A549 (cell line): ENCODE results near the gene TXNRD1.

ENCODE experiments used
- BHLHE40 ChIP-seq: IDR thresholded peaks from 2 replicates; pipeline ENCODE4 v1.6.1; 2012; ENCODE audit warnings: low read depth, low read length, inconsistent platforms
- CTCF ChIP-seq: fragments of >200 bp; sonication (Bioruptor Twin); formaldehyde crosslinking; IDR thresholded peaks from 3 replicates; pipeline ENCODE4 v1.5.1; 2016
- EP300 ChIP-seq, 2 experiments: fragments of >200 bp; sonication (Bioruptor Twin); formaldehyde crosslinking; IDR thresholded peaks; 2 replicates in 1 of 2; 3 replicates in 1 of 2; pipeline ENCODE4 v1.6.1; 2016 to 2017
- HDAC2 ChIP-seq: fragments of 200-600 bp; sonication (generic); IDR thresholded peaks from 2 replicates; pipeline ENCODE4 v1.6.1; 2016
- JUN ChIP-seq, 2 experiments: fragments of >200 bp; sonication (Bioruptor Twin); formaldehyde crosslinking; IDR thresholded peaks; 2 replicates in 1 of 2; 3 replicates in 1 of 2; pipeline ENCODE4 v1.6.1; 2016 to 2017
- JUNB ChIP-seq: fragments of >200 bp; sonication (Bioruptor Twin); formaldehyde crosslinking; IDR thresholded peaks from 2 replicates; pipeline ENCODE4 v1.6.1; 2016
- MAFK ChIP-seq: fragments of 450-650 bp; IDR thresholded peaks from 2 replicates; pipeline ENCODE4 v1.6.1; 2014; ENCODE audit not compliant: partially characterized antibody
- MYC ChIP-seq: IDR thresholded peaks from 2 replicates; pipeline ENCODE4 v1.6.1; 2012; ENCODE audit warnings: mild to moderate bottlenecking, inconsistent platforms, low read length, improper control_type of control experiment, borderline replicate concordance
- POLR2A ChIP-seq: IDR thresholded peaks from 2 replicates; pipeline ENCODE4 v1.6.1; 2012; ENCODE audit warnings: mild to moderate bottlenecking, low read length
- REST ChIP-seq: fragments of 200-600 bp; sonication (generic); IDR thresholded peaks from 2 replicates; pipeline ENCODE4 v1.6.1; 2016; ENCODE audit warnings: antibody characterized with exemption, mild to moderate bottlenecking, moderate library complexity
- RFX5 ChIP-seq: fragments of 450-650 bp; IDR thresholded peaks from 2 replicates; pipeline ENCODE4 v1.7.1; 2014; ENCODE audit warnings: antibody characterized with exemption, mild to moderate bottlenecking, moderate library complexity
- SREBF2 ChIP-seq: fragments of 450-650 bp; IDR thresholded peaks from 2 replicates; pipeline ENCODE4 v1.6.1; 2014; ENCODE audit warnings: mild to moderate bottlenecking, moderate library complexity
- ZNF302 ChIP-seq: fragments of 250-450 bp; sonication (Bioruptor Pico); IDR thresholded peaks from 2 replicates; pipeline ENCODE4 v1.9.0; 2021; ENCODE audit warnings: inconsistent platforms, mild to moderate bottlenecking, moderate library complexity

GRCh38 chr12:104263026-104263425 is 47.4 kb downstream of the TXNRD1 start:
- TF ChIP-seq MAFK, result no peak
- TF ChIP-seq REST, result no peak
- no peak for TF ChIP-seq HDAC2
- no peak for TF ChIP-seq BHLHE40
- no peak for TF ChIP-seq POLR2A
- no peak for TF ChIP-seq ZNF302
- no peak for TF ChIP-seq CTCF
- no peak for TF ChIP-seq JUN (IDR thresholded peaks at IDR 0.05)
- TF ChIP-seq EP300 (IDR thresholded peaks at IDR 0.05), result no peak
- TF ChIP-seq JUNB, result no peak
- TF ChIP-seq SREBF2, result no peak
- no peak for TF ChIP-seq RFX5
- no peak for TF ChIP-seq MYC
